ENCODE measurements around the gene TSHZ1.
A peak's percentile ranks its signal among the peaks of the same experiment; 100 is the strongest.

TSHZ1 gene

GRCh38 chr18:75223687-75224347 lies 13.2 kb downstream of the TSHZ1 start:
- TF ChIP-seq, protein P1, sequence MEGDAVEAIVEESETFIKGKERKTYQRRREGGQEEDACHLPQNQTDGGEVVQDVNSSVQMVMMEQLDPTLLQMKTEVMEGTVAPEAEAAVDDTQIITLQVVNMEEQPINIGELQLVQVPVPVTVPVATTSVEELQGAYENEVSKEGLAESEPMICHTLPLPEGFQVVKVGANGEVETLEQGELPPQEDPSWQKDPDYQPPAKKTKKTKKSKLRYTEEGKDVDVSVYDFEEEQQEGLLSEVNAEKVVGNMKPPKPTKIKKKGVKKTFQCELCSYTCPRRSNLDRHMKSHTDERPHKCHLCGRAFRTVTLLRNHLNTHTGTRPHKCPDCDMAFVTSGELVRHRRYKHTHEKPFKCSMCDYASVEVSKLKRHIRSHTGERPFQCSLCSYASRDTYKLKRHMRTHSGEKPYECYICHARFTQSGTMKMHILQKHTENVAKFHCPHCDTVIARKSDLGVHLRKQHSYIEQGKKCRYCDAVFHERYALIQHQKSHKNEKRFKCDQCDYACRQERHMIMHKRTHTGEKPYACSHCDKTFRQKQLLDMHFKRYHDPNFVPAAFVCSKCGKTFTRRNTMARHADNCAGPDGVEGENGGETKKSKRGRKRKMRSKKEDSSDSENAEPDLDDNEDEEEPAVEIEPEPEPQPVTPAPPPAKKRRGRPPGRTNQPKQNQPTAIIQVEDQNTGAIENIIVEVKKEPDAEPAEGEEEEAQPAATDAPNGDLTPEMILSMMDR (IDR thresholded peaks at IDR 0.05; ENCODE audit: low read depth, low read length) = no peak
- Histone ChIP-seq H3K27me3 (ENCODE audit: insufficient read depth, low read depth, severe bottlenecking) (no peaks in the 10 kb centered on the region), H3K27ac (no peak overlapping the region), H3K4me3 (ENCODE audit: low read depth, low read length) (no peak overlapping the region), H3K9me3 (ENCODE audit: severe bottlenecking) (no peaks in the 10 kb centered on the region), H3K36me3 (no peaks in the 10 kb centered on the region)
- peak; percentile 41 for DNase-seq

DNA sequence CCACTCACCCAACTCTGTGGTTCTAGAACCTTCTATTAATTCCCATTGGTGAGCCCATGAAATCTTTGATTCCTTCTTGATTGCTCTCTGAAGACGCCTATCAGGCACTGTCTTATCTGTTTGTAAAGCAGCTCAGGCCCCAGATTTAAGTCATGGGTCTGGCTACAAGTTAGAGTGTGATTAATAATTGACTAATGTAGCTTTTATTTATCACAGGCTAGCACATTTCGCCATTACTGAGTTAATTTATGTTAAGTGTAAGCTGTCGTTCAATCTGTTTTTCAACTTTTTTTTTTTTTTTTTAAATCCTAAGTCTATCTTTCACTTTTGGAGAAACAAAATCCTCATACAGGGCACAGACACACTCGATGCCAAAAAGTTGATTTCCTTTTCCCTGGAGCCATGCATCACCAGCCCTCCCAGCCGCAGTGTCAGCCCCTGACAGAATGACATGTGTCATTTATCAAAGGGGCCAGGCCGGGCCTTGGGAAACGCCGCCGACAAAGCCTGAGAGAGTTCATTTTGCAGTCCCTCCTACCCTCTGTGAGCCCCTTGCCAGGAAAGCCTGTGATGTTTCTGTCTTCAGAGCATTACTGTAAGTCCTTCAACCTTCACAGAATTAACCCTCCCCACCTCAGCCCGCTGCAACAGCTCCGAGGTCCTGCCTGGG lies 15.8 kb downstream of the TSHZ1 start:
- no peaks in the 10 kb centered on the region for H3K36me3 ChIP-seq
- no peaks in the 10 kb centered on the region for H3K27me3 ChIP-seq (ENCODE audit: insufficient read depth, low read depth, severe bottlenecking)
- TF ChIP-seq, protein P1 (IDR thresholded peaks at IDR 0.05; ENCODE audit: low read depth, low read length) = no peak
- no peak overlapping the region for H3K4me3 ChIP-seq (ENCODE audit: low read depth, low read length)
- DNase-seq = peak; percentile 45
- H3K9me3 ChIP-seq (ENCODE audit: severe bottlenecking) = no peaks in the 10 kb centered on the region
- H3K27ac ChIP-seq = no peak overlapping the region

DNA sequence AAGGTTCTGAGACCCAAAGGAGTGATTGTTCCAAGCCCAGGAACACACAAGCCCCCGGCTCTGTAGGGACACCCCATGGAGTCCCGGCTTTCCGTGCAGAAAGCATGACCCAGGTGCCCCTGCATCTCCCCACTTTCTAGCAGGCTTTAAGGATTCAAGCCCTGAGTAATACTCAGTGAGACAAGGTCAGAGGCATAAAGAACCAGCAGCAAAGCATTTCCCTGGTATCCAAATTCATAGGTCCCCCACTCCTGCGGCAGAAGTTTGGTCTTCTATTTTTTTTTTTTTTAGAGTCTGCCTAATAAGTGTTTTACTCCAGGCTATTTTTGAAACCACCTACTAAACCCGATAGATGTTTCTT lies 16.3 kb downstream of the TSHZ1 start:
- Histone ChIP-seq H3K36me3 (no peaks in the 10 kb centered on the region), H3K27me3 (ENCODE audit: insufficient read depth, low read depth, severe bottlenecking) (no peaks in the 10 kb centered on the region), H3K27ac (no peak overlapping the region), H3K9me3 (ENCODE audit: severe bottlenecking) (no peaks in the 10 kb centered on the region), H3K4me3 (ENCODE audit: low read depth, low read length) (no peak overlapping the region)
- TF ChIP-seq, protein P1 (IDR thresholded peaks at IDR 0.05; ENCODE audit: low read depth, low read length) = no peak
- DNase-seq = no peak

GRCh38 chr18:75227535-75228296 lies 17.1 kb downstream of the TSHZ1 start:
- H3K36me3 ChIP-seq = no peaks in the 10 kb centered on the region
- no peak overlapping the region for H3K4me3 ChIP-seq (ENCODE audit: low read depth, low read length)
- TF ChIP-seq, protein P1 (IDR thresholded peaks at IDR 0.05; ENCODE audit: low read depth, low read length) = no peak
- H3K9me3 ChIP-seq (ENCODE audit: severe bottlenecking) = no peaks in the 10 kb centered on the region
- H3K27me3 ChIP-seq (ENCODE audit: insufficient read depth, low read depth, severe bottlenecking) = no peaks in the 10 kb centered on the region
- no peak for DNase-seq
- no peak overlapping the region for H3K27ac ChIP-seq

- no peak overlapping the region for H3K4me3 ChIP-seq (ENCODE audit: low read depth, low read length)
- DNase-seq = no peak
- no peaks in the 10 kb centered on the region for H3K9me3 ChIP-seq (ENCODE audit: severe bottlenecking)
- no peak overlapping the region for H3K27ac ChIP-seq
- TF ChIP-seq, protein P1 (IDR thresholded peaks at IDR 0.05; ENCODE audit: low read depth, low read length) = no peak
- no peaks in the 10 kb centered on the region for H3K36me3 ChIP-seq
- H3K27me3 ChIP-seq (ENCODE audit: insufficient read depth, low read depth, severe bottlenecking) = no peaks in the 10 kb centered on the region
Measured at GRCh38 chr18:75228967-75229366, 18.4 kb downstream of the TSHZ1 start.

Data from WERI-Rb-1 (cell line).